Esophagus squamous epithelium (tissue), 4 donors: ENCODE results near the gene CHIT1.

Experiments used
- POLR2A ChIP-seq, 4 donors: fragments of 450-650 bp; IDR thresholded peaks; one replicate each; pipeline ENCODE4 v1.6.1; 2017; ENCODE audit warnings: antibody characterized with exemption in 4 of 4, mild to moderate bottlenecking in 4 of 4, moderate library complexity in 3 of 4
- TF ChIP-seq, protein P1 (sequence below), 6 experiments: fragments of 450-650 bp in 4 of 6; fragments of 200-600 bp in 2 of 6; sonication (generic) in 2 of 6; IDR thresholded peaks; one replicate each; pipeline ENCODE4 v1.5.1; 2016 to 2019; ENCODE audit warnings: antibody characterized with exemption in 6 of 6, mild to moderate bottlenecking in 4 of 6, moderate library complexity in 4 of 6

- no peak for TF ChIP-seq POLR2A (IDR thresholded peaks at IDR 0.05)
- TF ChIP-seq, protein P1, sequence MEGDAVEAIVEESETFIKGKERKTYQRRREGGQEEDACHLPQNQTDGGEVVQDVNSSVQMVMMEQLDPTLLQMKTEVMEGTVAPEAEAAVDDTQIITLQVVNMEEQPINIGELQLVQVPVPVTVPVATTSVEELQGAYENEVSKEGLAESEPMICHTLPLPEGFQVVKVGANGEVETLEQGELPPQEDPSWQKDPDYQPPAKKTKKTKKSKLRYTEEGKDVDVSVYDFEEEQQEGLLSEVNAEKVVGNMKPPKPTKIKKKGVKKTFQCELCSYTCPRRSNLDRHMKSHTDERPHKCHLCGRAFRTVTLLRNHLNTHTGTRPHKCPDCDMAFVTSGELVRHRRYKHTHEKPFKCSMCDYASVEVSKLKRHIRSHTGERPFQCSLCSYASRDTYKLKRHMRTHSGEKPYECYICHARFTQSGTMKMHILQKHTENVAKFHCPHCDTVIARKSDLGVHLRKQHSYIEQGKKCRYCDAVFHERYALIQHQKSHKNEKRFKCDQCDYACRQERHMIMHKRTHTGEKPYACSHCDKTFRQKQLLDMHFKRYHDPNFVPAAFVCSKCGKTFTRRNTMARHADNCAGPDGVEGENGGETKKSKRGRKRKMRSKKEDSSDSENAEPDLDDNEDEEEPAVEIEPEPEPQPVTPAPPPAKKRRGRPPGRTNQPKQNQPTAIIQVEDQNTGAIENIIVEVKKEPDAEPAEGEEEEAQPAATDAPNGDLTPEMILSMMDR (IDR thresholded peaks at IDR 0.05) = no peak
These were observed 62.2 kb downstream of the CHIT1 start for GRCh38 chr1:203167026-203167912.
